ENCODE measurements around the gene HESX1.

DNA sequence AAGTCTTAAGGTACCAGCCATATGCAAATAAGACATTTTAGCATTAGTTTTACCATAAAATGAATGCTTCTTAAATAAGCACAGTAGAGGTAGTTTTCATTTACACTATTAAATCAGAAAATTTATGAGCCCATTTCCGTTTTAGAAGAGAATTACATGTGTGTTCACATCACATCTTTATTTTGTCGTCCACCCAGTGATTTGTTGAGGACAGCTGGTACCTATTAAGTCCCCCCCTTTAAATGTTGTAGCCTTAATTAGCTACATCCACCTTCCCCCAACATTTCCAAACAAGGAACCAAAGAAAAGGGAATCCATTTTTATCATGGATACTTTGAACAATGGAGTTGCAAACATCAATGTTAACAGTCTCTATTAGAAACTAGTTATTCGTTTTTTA, 41.5 kb downstream of the HESX1 start:
- TF ChIP-seq, protein P1, sequence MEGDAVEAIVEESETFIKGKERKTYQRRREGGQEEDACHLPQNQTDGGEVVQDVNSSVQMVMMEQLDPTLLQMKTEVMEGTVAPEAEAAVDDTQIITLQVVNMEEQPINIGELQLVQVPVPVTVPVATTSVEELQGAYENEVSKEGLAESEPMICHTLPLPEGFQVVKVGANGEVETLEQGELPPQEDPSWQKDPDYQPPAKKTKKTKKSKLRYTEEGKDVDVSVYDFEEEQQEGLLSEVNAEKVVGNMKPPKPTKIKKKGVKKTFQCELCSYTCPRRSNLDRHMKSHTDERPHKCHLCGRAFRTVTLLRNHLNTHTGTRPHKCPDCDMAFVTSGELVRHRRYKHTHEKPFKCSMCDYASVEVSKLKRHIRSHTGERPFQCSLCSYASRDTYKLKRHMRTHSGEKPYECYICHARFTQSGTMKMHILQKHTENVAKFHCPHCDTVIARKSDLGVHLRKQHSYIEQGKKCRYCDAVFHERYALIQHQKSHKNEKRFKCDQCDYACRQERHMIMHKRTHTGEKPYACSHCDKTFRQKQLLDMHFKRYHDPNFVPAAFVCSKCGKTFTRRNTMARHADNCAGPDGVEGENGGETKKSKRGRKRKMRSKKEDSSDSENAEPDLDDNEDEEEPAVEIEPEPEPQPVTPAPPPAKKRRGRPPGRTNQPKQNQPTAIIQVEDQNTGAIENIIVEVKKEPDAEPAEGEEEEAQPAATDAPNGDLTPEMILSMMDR (IDR thresholded peaks at IDR 0.05; ENCODE audit: borderline replicate concordance, extremely low read depth, low read length, poor library complexity, severe bottlenecking), result no peak
- TF ChIP-seq EZH2 (IDR thresholded peaks at IDR 0.05; ENCODE audit: borderline replicate concordance, low read depth, low read length, severe bottlenecking), result no peak
